HK-2 (cell line): ENCODE measurements around the gene PSMB1.
A peak's percentile ranks its signal among the peaks of the same experiment; 100 is the strongest.

Experiments used
- DNase-seq: peaks from one replicate; pipeline ENCODE4 v3.0.0-alpha.2; 2018; ENCODE audit not compliant: unreplicated experiment

Gene PSMB1

DNA sequence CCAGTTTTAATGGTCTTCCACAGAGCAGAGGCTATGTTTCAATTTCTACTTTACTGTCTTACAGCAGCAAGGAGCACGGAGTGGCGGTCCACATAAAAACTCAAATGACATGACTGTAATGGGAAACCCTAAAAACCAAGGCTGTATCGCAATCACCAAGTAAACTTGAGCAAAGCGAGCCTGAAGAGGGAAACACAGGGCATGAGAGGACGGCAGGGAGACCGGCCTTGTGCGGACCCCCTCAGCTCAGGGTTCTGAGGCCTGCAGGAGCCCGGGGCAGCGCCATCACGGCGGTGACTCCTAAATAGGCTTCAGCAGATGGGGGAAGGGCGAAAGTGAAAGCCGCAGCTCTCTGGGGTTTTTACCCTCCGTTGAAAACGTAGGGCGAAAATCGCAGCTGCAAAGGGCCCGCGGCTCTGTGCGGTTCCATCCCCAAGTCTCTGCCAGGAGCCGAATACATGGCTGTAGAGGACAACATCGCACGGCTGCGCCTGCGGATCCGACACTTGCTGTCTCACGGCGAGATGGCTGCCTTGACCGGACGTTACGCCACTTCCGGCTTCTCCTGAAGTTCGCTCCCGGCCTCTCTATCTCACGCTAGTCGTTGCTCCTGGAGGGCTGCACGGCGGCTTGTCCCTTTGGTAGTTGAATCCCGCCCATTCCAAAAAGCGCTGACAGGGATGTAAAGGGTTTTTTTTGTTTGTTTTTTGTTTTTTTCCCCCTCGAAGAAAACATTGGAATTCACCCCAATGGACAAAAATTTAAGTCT lies at the start of gene PSMB1:
TSS of gene PSMB1 (minus strand) at position 543 of the 769 bp plus-strand sequence. CDS start at position 478, 65 bp downstream.
- peak; percentile 90 for DNase-seq

DNA sequence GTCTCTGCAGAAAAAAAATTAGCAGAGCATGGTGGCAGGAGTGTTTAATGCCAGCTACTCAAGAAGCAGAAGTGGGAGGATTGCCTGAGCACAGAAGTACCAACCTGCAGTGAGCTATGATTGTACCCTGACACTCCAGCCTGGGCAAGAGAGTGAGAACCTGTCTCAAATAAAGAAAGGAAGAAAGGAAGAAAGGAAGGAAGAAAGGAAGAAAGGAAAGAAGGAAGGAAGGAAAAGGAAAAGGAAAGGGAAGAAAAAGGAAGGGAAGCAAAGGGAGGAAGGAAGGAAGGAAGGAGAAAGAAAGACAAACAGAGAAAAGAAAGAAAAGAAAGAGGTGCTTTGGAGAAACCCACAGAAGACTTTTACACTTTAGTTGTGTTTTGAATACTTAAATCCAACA lies 44.2 kb upstream of the PSMB1 start:
- no peak for DNase-seq

DNA sequence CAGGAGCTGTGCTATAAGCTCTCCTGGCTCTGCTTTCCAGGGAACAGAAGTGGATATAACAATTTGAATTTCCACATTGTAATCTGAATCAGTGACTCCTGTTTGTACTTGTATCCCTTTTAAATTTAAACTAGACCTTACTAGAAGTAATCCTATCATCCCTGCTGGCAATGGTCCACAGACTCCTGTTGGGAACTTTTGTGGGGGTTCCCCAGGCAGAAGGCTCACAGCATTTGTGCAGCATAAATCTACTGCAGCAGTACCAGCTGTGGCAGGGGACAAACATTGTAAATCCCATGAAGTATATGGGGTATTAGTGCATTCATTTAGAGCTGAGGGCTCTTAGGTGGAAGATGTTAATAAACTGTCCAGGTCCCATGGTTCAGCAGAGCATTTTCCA lies 43.3 kb upstream of the PSMB1 start:
- DNase-seq: no peak

DNA sequence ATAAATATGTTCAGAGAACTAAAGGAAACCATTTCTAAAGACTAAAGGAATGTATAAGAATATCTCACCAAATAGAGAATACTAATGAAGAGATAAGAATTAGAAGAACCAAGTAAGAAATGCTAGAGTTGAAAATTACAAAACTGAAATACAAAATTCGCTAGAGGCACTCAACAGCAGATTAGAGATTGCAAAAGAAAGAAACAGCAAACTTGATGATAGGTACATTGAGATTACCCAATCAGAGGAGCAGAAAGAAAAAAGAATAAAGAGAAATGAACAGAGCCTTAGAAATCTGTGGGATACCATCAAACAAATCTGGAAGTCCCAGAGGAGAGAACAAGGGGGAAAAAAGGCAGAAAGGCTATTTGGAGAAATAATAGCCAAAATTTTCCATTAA lies 37.6 kb upstream of the PSMB1 start:
- DNase-seq: no peak

DNA sequence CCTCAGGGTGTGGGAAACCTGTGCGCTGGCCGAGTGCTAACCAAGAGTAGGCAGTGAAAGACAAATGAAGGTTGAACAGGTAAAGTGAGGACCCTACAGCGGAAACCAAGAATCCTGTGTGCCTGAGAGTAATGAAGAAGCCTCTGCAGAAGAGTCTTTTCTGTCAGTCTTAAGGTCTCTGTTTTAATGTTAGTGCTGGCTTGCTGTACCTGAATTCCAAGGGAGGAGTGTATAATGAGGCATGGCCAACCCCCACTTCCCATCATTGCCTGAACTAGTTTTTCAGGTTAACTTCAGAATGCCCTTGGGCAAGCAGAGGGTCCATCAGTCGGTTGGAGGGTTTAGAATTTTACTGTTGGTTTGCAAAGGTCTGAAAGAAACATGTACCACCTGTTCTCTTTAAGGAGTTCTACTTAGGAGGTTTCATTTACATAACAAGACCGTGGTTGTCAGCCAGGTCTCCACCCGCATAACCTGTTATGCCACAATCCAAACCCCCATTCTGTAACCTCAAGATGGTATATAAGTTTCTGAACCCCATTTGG lies 31.9 kb upstream of the PSMB1 start:
- no peak for DNase-seq

DNA sequence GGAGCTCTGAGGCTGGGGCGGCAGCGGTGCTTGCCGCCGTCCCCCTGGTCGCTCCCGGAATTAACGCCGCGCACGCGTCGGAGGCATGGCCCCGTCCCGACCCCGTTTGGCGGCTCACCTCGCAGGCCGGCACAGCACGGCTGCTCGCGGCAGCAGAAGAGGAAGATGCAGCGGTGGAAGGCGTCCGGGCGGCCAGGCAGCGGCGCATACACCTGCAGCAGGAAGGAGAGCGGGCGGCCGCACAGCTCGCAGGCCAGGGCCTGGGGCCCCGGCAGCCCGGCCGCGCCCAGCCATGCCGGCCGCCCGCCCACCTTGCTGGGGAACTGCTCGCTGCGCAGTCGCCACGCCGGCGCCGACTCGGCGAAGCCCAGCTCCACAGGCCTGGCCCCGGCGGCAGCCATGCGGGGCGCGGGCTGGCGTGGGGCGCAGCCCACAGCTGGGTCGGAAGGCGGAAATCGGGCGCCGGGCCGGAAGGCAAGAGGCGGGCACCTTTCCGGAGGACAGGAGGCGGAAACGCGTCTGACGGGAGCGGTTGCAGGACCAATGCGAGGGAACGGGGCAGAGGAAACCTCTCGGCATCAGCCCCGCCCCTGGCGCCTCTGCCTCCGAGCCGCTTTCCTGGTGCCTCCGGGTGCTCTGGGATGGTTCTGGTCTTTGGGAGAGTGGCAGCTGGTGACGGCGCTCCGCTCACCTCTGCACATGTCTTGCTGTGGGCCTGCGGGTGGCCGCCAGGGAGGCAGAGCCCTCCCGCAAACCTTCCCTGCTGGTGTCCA lies 31.3 kb upstream of the PSMB1 start, which contains the start of gene PDCD2:
TSS of gene PDCD2 (minus strand) at position 457 of the 773 bp plus-strand sequence. CDS start at position 401, 56 bp downstream.
- peak; percentile 93 for DNase-seq

DNA sequence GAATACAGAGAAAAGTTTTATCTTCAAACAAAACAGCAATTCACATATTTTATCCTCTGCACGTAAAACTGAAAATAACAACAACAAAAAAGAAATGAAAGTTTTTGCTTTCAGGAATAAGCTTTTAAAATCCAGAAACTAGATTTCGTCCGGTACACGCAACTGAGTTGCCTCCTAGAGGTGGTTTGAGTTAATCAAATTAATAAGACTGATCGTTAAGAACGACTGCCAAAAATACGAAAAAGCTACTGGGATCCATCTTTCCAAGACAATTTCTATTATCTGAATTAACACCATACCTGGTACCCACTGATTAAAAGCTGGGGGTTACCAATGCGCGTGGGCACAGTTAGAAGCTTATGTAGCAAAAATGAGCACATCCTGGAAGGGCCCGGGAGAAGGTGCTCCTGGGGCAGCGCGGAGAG lies 30.7 kb upstream of the PSMB1 start:
- no peak for DNase-seq

DNA sequence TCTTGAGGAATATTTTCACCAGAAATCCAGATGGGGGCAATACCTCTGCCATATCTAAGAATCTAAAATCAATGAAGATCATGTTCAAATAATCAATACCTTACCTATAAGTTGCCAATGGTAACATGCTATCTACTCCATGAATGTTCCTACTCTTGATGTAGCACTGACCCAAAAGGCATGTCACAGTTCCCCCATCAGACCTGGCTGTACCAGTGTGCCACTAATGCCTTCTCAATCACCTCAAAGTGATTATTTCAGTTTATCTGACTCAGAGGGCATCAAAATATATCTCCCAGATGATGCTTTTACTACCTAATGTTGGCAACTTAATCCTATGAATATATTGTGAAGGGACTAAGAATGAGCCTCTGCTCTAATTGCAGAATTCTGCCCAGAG lies 25.8 kb upstream of the PSMB1 start:
- DNase-seq: no peak

DNA sequence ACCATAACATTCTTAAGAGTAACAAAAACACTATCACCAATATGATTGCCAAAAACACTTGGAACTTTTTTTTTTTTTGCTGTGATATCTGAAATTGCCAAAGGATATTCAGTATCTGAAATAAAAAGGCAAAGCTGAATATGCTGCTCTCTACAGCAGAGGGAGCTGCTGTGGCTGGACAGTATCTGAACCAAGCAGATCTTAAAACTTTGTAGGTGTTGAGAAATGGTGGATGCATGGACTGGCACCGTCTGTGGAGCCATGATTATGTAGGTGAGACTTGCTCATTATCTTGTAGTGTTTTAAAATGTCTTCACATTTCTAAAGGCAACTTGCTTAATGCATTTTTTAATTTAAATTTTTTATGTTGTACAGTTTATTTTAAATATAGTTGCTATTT lies 22.1 kb upstream of the PSMB1 start:
- DNase-seq: no peak

DNA sequence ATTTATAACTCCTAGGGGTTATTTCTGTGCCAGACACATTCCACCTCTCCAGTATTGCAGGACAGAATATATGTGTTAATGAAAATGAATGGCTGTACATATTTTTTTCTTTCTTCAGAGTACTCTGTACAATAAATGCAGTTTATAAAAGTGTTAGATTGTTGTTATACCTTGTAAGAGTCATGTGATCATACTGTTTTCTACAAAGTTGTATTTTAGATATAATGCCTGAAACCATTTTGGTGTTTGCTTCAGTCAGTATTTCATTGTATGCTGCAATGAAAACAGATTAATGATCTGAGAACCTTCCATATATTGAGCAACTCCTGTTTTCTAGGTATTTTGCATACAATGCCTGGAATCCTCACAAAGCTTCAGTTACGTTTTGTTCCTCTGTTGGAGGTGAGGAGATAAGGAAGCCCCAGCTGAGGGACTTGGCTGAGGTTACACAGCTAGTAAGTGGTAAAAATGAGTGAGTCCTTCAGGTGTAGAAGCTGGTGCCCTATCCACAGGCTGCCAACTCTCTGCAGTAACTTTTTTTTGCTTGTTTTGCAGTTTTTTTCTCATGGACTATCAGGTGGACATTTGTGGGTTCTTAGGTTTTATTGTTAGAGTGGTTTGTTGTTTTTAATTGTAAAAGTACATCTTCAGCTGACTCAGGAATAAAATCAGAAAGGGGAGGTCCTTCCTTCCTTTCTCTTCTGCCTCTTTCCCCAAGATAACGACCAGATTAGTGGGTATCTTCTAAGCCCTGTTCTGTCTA lies 19.8 kb upstream of the PSMB1 start:
- DNase-seq: no peak

DNA sequence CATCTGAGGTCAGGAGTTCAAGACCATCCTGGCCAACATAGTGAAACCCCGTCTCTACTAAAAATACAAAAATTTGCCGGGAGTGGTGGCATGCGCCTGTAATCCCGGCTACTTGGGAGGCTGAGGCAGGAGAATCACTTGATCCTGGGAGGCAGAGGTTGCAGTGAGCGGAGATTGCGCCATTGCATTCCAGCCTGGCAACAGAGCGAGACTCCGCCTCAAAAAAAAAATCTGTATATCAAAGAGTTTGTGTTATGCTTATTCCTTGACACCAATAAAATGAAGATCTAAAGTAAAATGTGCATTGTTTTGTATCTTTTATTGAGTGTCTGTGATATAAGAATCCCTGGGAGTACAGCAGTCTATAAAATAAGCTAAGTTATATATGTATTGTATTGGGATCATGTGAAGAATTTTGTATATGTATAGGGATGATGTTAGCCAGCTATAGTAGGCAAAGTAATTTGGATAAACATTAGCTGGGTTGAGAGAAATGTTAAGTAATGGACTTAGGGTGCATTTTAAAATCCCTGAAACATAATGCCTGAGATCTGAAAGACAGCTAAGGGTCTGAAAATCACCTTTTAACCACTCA lies 11.9 kb upstream of the PSMB1 start:
- no peak for DNase-seq

DNA sequence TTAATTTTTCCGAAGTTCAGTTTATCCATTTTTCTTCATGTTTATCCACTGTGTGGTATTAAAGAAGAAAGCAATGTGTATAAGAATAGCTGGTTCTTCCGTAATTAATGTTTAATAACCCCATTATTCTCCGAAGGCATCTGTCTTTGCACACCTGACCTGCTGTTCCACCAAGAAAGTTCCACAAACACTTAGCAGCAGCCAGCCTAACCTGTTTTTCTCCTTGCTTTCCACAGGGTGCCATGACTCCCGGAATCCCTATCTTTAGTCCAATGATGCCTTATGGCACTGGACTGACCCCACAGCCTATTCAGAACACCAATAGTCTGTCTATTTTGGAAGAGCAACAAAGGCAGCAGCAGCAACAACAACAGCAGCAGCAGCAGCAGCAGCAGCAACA lies 8.4 kb upstream of the PSMB1 start:
- no peak for DNase-seq

DNA sequence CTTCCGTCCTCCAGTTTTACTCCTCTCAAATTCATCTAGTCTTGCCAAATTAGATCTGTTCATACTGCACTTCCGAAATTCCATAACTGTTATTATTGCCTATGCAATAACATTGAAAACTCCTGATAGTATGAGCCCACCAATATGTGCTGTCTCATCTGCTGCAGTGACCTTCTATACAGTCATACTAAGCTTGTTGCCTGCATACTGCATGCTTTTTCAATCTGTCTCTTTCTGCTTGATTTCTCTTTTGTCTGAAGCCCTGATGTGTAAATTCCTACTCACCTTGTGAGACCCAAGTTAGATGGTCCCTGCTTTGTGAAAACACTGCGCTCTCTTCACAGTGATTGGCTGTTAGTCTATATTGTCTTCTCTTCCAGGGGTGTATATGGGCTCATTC lies 2.2 kb upstream of the PSMB1 start:
- DNase-seq: no peak

DNA sequence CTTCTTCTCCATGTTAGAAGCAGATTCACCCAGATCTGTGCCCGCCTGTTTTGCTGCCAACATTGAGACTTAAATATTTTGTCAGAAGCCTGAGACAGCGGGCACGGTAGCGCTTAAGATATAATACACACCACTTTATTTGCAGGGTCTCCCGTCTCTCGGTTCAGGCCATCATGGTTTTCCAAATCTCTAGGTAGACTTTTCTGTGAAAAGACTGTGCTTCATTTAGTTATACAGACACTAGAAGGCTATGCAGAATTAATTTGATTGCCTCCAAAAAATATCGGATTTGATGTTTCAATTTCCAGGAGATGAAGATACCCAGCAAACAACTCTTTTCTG lies 1.7 kb upstream of the PSMB1 start:
- DNase-seq: no peak

DNA sequence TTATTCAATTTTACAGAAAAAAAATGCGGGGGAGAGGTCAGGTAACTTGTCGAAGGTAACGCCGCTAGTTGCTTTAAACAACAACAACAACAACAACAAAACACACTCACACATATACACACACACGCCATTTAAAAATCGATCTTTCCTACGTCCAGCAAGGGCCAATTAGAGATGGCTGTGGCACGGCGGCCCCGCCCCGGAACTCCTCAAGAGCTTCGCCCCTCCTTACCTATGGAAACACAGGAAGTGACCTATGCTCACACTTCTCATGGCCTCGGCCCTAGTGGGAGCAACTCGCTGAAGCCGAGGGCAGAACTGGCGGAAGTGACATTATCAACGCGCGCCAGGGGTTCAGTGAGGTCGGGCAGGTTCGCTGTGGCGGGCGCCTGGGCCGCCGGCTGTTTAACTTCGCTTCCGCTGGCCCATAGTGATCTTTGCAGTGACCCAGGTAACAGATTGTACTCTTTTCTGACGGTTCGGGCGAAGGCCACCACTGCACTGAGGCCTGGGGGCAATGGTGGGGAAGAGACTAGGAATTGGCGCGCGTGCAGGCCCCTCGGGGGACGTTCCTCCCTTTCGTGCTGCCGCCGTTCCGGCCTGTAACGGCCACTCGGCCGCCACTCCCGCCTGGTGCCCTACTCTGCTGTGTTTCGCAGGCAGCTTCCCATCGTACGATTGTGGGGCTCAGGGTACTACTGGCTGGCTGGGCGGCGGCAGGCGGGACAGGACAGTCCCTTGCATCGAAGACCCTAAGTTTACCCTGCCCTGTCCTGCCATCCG lies 1.1 kb upstream of the PSMB1 start, which contains the start of gene TBP:
TSS of gene TBP (plus strand) at position 357 of the 783 bp plus-strand sequence. CDS start 2,661 bp downstream, outside the sequence.
- peak; percentile 95 for DNase-seq

DNA sequence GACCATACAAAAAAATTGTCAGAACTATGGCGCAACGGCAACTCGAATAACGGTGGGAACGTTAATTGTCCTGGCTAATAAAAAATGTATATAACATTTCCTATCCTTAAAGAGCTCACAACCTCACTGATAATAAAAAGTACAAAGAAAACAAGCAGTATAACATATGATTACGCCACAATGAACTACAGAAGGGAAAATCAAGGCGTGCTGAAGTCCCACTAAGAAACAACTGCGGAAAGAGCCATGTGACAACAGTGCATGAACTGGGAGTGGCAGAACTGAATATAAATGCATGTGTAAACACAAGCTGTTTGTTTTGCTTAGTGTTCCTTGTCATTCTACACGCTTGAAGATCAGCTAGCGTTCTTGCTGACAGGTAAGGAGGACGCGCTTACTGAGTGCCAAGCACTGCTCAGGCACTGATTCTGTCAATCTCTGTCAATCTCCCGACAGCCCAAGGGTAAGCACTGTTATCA lies 466 bp upstream of the PSMB1 start:
- no peak for DNase-seq

DNA sequence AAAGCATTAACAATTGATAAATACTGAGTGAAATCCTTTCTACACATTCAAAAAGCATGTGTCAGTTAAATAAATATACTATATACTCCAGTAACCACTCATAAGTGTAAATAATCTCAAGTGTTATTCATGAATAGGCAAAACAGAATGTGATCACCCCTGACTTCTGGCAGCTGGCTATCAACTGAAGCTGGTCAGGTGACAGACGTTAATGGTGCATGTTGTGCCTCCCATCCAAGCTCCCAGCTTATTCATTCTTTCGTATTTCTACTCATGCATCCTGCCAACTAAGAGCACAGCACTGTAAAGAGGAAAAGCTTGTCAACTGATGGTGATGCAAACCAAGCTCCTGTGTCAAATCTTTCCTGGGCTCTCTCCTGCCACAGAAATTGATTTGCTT lies 7.7 kb downstream of the PSMB1 start:
- DNase-seq: no peak

DNA sequence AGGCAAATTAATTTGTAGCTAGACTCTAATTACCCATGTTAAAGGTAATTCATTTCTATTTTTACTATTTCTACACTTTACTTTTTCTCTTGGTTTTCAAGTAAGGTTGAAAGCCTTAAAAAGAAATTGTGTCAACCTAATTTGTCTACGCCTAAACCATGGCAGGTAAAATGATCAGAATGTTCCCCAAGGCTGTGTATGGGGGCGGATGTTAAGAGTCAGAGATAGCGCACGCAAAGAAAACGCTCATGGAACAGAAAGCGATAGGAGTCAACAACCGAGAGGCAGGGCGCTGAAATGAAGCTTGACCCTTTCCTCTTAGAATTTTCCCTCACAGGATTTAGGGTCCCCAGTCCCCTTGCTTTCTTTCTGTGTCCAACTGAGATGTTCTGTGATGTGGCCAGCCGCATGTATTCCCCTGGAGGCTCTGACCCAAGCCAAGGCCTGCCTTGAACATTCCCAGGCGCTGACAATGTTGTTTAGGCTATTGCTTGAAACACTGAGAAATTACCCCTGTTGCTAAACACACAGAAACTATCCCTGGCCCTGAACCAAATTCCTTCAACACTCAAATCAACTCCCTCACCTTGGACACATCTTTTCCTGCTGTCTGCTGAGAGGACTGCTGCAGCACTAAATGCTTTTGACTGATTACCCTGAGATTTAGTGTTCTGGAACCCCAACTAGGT lies 10.9 kb downstream of the PSMB1 start:
- no peak for DNase-seq

DNA sequence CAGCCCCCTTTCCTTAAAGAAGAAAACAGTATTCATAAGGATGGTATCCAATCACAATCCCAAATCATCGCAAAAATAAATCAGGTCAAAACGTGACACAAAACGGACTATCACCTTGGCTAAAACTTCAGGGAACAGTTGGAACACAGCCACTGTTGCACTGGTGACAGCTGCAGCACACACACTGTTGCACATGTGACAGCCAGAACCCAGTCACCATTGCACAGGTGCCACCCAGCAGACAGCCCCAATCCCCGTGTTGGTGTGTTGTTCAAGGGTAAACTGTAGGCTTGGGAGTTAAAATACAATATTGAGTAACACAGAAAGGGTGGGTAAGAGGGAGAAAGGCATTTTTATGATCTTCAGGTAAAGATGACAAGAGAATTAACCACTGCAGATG lies 15.8 kb downstream of the PSMB1 start:
- DNase-seq: no peak

DNA sequence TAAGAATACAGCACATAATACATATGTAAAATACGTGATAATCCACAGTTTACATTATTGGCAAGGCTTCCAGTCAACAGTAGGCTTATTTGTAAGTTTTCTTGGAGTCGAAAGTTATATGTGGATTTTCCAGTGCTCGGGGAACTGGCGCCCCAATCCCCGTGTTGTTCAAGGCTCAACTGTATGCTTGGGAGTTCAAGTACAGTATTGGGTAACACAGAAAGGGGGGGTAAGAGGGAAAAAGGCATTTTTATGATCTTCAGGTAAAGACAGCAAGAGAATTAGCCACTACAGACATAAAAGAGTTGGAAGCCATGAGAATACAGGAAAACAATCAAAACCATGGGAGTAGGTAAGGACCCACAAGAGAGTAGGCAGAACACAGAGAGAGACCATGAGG lies 16.4 kb downstream of the PSMB1 start:
- no peak for DNase-seq
